ENCODE measurements around the gene PPP1R16B.

Gene PPP1R16B

GRCh38 chr20:38896009-38896594 lies 90.6 kb downstream of the PPP1R16B start:
- DNase-seq (ENCODE audit: insufficient read length, low spot score) (no peak), FAIRE-seq (no peak)
- TF ChIP-seq POLR2A (IDR thresholded peaks at IDR 0.05; ENCODE audit: low read depth, low read length) (no peak), TAF1 (IDR thresholded peaks at IDR 0.05; ENCODE audit: low read depth, low read length) (no peak), PAX5 (IDR thresholded peaks at IDR 0.05; ENCODE audit: insufficient read depth, low read length, severe bottlenecking) (no peak), POLR2AphosphoS5 (IDR thresholded peaks at IDR 0.05; ENCODE audit: low read depth, low read length) (no peak), SPI1 (IDR thresholded peaks at IDR 0.05; ENCODE audit: low read depth, low read length) (no peak), POU2F2 (IDR thresholded peaks at IDR 0.05; ENCODE audit: low read depth, low read length) (no peak)

- TF ChIP-seq TAF1 (IDR thresholded peaks at IDR 0.05; ENCODE audit: low read depth, low read length): no peak
- no peak for TF ChIP-seq POLR2AphosphoS5 (IDR thresholded peaks at IDR 0.05; ENCODE audit: low read depth, low read length)
- TF ChIP-seq POU2F2 (IDR thresholded peaks at IDR 0.05; ENCODE audit: low read depth, low read length): no peak
- TF ChIP-seq SPI1 (IDR thresholded peaks at IDR 0.05; ENCODE audit: low read depth, low read length): no peak
- no peak for TF ChIP-seq POLR2A (IDR thresholded peaks at IDR 0.05; ENCODE audit: low read depth, low read length)
- no peak for TF ChIP-seq PAX5 (IDR thresholded peaks at IDR 0.05; ENCODE audit: insufficient read depth, low read length, severe bottlenecking)
- FAIRE-seq (no peak), DNase-seq (ENCODE audit: insufficient read length, low spot score) (no peak)
Observed at GRCh38 chr20:38897267-38897666, 91.8 kb downstream of the PPP1R16B start.

GRCh38 chr20:38900606-38901005 lies 95.1 kb downstream of the PPP1R16B start:
- FAIRE-seq (no peak), DNase-seq (ENCODE audit: insufficient read length, low spot score) (no peak)
- TF ChIP-seq POLR2A (IDR thresholded peaks at IDR 0.05; ENCODE audit: low read depth, low read length): no peak
- no peak for TF ChIP-seq SPI1 (IDR thresholded peaks at IDR 0.05; ENCODE audit: low read depth, low read length)
- TF ChIP-seq PAX5 (IDR thresholded peaks at IDR 0.05; ENCODE audit: insufficient read depth, low read length, severe bottlenecking): no peak
- TF ChIP-seq POU2F2 (IDR thresholded peaks at IDR 0.05; ENCODE audit: low read depth, low read length): no peak
- no peak for TF ChIP-seq TAF1 (IDR thresholded peaks at IDR 0.05; ENCODE audit: low read depth, low read length)

GRCh38 chr20:38902601-38903000 lies 97.1 kb downstream of the PPP1R16B start:
- TF ChIP-seq POLR2A (IDR thresholded peaks at IDR 0.05; ENCODE audit: low read depth, low read length): no peak
- no peak for TF ChIP-seq TAF1 (IDR thresholded peaks at IDR 0.05; ENCODE audit: low read depth, low read length)
- TF ChIP-seq POLR2AphosphoS5 (IDR thresholded peaks at IDR 0.05; ENCODE audit: low read depth, low read length): no peak
- TF ChIP-seq SPI1 (IDR thresholded peaks at IDR 0.05; ENCODE audit: low read depth, low read length): no peak
- TF ChIP-seq PAX5 (IDR thresholded peaks at IDR 0.05; ENCODE audit: insufficient read depth, low read length, severe bottlenecking): no peak
- no peak for TF ChIP-seq POU2F2 (IDR thresholded peaks at IDR 0.05; ENCODE audit: low read depth, low read length)
- FAIRE-seq: no peak
- no peak for DNase-seq (ENCODE audit: insufficient read length, low spot score)

GRCh38 chr20:38903335-38903734 lies 97.8 kb downstream of the PPP1R16B start:
- no peak for TF ChIP-seq POU2F2 (IDR thresholded peaks at IDR 0.05; ENCODE audit: low read depth, low read length)
- no peak for TF ChIP-seq PAX5 (IDR thresholded peaks at IDR 0.05; ENCODE audit: insufficient read depth, low read length, severe bottlenecking)
- no peak for TF ChIP-seq SPI1 (IDR thresholded peaks at IDR 0.05; ENCODE audit: low read depth, low read length)
- TF ChIP-seq TAF1 (IDR thresholded peaks at IDR 0.05; ENCODE audit: low read depth, low read length): no peak
- no peak for TF ChIP-seq POLR2A (IDR thresholded peaks at IDR 0.05; ENCODE audit: low read depth, low read length)
- no peak for TF ChIP-seq POLR2AphosphoS5 (IDR thresholded peaks at IDR 0.05; ENCODE audit: low read depth, low read length)
- no peak for FAIRE-seq
- DNase-seq (ENCODE audit: insufficient read length, low spot score): no peak

GRCh38 chr20:38905375-38905774 lies 99.9 kb downstream of the PPP1R16B start:
- DNase-seq (ENCODE audit: insufficient read length, low spot score) (no peak), FAIRE-seq (no peak)
- TF ChIP-seq SPI1 (IDR thresholded peaks at IDR 0.05; ENCODE audit: low read depth, low read length) (no peak), POLR2AphosphoS5 (IDR thresholded peaks at IDR 0.05; ENCODE audit: low read depth, low read length) (no peak), PAX5 (IDR thresholded peaks at IDR 0.05; ENCODE audit: insufficient read depth, low read length, severe bottlenecking) (no peak), POLR2A (IDR thresholded peaks at IDR 0.05; ENCODE audit: low read depth, low read length) (no peak), TAF1 (IDR thresholded peaks at IDR 0.05; ENCODE audit: low read depth, low read length) (no peak), POU2F2 (IDR thresholded peaks at IDR 0.05; ENCODE audit: low read depth, low read length) (no peak)

- no peak for TF ChIP-seq TAF1 (IDR thresholded peaks at IDR 0.05; ENCODE audit: low read depth, low read length)
- no peak for TF ChIP-seq PAX5 (IDR thresholded peaks at IDR 0.05; ENCODE audit: insufficient read depth, low read length, severe bottlenecking)
- no peak for TF ChIP-seq POU2F2 (IDR thresholded peaks at IDR 0.05; ENCODE audit: low read depth, low read length)
- DNase-seq (ENCODE audit: insufficient read length, low spot score): no peak
- FAIRE-seq: no peak
Observed at GRCh38 chr20:38907918-38908677, 102.6 kb downstream of the PPP1R16B start.

- no peak for FAIRE-seq
- DNase-seq (ENCODE audit: insufficient read length, low spot score): no peak
- TF ChIP-seq SPI1 (IDR thresholded peaks at IDR 0.05; ENCODE audit: low read depth, low read length) (no peak), POLR2A (IDR thresholded peaks at IDR 0.05; ENCODE audit: low read depth, low read length) (no peak), POLR2AphosphoS5 (IDR thresholded peaks at IDR 0.05; ENCODE audit: low read depth, low read length) (no peak), TAF1 (IDR thresholded peaks at IDR 0.05; ENCODE audit: low read depth, low read length) (no peak), POU2F2 (IDR thresholded peaks at IDR 0.05; ENCODE audit: low read depth, low read length) (no peak), PAX5 (IDR thresholded peaks at IDR 0.05; ENCODE audit: insufficient read depth, low read length, severe bottlenecking) (no peak)
Observed at GRCh38 chr20:38915355-38915754, 109.9 kb downstream of the PPP1R16B start.

GRCh38 chr20:38917657-38918056 lies 112.2 kb downstream of the PPP1R16B start:
- FAIRE-seq (no peak), DNase-seq (ENCODE audit: insufficient read length, low spot score) (no peak)
- TF ChIP-seq POLR2A (IDR thresholded peaks at IDR 0.05; ENCODE audit: low read depth, low read length) (no peak), POLR2AphosphoS5 (IDR thresholded peaks at IDR 0.05; ENCODE audit: low read depth, low read length) (no peak), PAX5 (IDR thresholded peaks at IDR 0.05; ENCODE audit: insufficient read depth, low read length, severe bottlenecking) (no peak), SPI1 (IDR thresholded peaks at IDR 0.05; ENCODE audit: low read depth, low read length) (no peak), TAF1 (IDR thresholded peaks at IDR 0.05; ENCODE audit: low read depth, low read length) (no peak), POU2F2 (IDR thresholded peaks at IDR 0.05; ENCODE audit: low read depth, low read length) (no peak)

All from GM12891 (cell line).